Measurements from ENCODE around the gene EFHD1. TPM values are rescaled to one million over a fixed set of nuclear protein-coding genes. Genes with fewer than 3 reads are reported as not detected.
A peak's percentile ranks its signal among the peaks of the same experiment; 100 is the strongest.

Gene EFHD1
- total and polyA plus RNA-seq, 8 donors = 3.5 to 13.6 (median 5.0) TPM

- H3K9me3 ChIP-seq = no peaks in the 10 kb centered on the region
- H3K36me3 ChIP-seq = peaks cover 0 to 9% of the 10 kb centered on the region in 2 donors
- H3K27ac ChIP-seq = no peak overlapping the region
- no peak for ATAC-seq
- intact Hi-C loops (cut with DNase I) = no loop called here
- peaks cover 0 to 4% of the 10 kb centered on the region in 2 donors for H3K4me1 ChIP-seq
- H3K27me3 ChIP-seq = no peaks in the 10 kb centered on the region
- no peak for DNase-seq
- H3K4me3 ChIP-seq = no peak overlapping the region
- TF ChIP-seq, protein P1, sequence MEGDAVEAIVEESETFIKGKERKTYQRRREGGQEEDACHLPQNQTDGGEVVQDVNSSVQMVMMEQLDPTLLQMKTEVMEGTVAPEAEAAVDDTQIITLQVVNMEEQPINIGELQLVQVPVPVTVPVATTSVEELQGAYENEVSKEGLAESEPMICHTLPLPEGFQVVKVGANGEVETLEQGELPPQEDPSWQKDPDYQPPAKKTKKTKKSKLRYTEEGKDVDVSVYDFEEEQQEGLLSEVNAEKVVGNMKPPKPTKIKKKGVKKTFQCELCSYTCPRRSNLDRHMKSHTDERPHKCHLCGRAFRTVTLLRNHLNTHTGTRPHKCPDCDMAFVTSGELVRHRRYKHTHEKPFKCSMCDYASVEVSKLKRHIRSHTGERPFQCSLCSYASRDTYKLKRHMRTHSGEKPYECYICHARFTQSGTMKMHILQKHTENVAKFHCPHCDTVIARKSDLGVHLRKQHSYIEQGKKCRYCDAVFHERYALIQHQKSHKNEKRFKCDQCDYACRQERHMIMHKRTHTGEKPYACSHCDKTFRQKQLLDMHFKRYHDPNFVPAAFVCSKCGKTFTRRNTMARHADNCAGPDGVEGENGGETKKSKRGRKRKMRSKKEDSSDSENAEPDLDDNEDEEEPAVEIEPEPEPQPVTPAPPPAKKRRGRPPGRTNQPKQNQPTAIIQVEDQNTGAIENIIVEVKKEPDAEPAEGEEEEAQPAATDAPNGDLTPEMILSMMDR (IDR thresholded peaks at IDR 0.05) = no peak
These were observed 45.4 kb upstream of the EFHD1 start for GRCh38 chr2:232588031-232588430.

GRCh38 chr2:232588680-232589585 lies 44.5 kb upstream of the EFHD1 start:
- no peaks in the 10 kb centered on the region for H3K27me3 ChIP-seq
- H3K4me3 ChIP-seq = no peak overlapping the region
- no peaks in the 10 kb centered on the region for H3K9me3 ChIP-seq
- TF ChIP-seq, protein P1 (IDR thresholded peaks at IDR 0.05) = no peak
- DNase-seq (peak in 1 of 4 donors; percentile 61), ATAC-seq (peak; percentile 72)
- intact Hi-C loops (cut with DNase I) = no loop called here
- no peak overlapping the region for H3K27ac ChIP-seq
- peaks cover 0 to 4% of the 10 kb centered on the region in 2 donors for H3K4me1 ChIP-seq
- H3K36me3 ChIP-seq = peaks cover 0 to 6% of the 10 kb centered on the region in 2 donors

GRCh38 chr2:232592772-232593395 lies 40.5 kb upstream of the EFHD1 start:
- DNase-seq (no peak), ATAC-seq (peak; percentile 72)
- Histone ChIP-seq H3K27me3 (no peaks in the 10 kb centered on the region), H3K4me3 (no peak overlapping the region), H3K9me3 (no peaks in the 10 kb centered on the region), H3K27ac (no peak overlapping the region), H3K36me3 (no peaks in the 10 kb centered on the region), H3K4me1 (no peaks in the 10 kb centered on the region)
- TF ChIP-seq, protein P1 (IDR thresholded peaks at IDR 0.05) = no peak
- intact Hi-C loops (cut with DNase I) = no loop called here

DNA sequence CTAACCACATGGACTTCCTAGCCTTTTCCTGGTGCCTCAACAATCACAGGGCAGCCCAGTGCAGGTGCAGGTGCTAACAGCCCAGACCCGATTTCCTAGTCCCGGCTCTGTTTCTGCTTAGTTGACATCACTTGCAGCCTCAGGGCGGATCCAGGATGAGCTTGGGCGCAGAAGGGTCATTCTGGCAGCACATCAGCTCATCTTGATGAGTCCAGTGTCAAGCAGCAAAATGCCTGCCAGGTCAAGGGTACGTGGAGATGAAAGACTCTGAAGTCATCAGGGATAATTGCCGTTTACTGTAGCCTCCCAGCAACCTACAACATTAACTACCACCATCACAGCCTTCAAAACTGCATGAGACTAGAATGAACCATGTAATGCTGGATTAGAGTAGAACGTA lies 39.4 kb upstream of the EFHD1 start:
- Histone ChIP-seq H3K27me3 (no peaks in the 10 kb centered on the region), H3K4me1 (no peaks in the 10 kb centered on the region)

More for the DNA sequence above, 39.4 kb upstream of the EFHD1 start:
- ATAC-seq (no peak), DNase-seq (no peak)
- intact Hi-C loops (cut with DNase I) = no loop called here
- no peak overlapping the region for H3K27ac ChIP-seq
- TF ChIP-seq, protein P1 (IDR thresholded peaks at IDR 0.05) = no peak
- no peak overlapping the region for H3K4me3 ChIP-seq
- H3K36me3 ChIP-seq = no peaks in the 10 kb centered on the region
- H3K9me3 ChIP-seq = no peaks in the 10 kb centered on the region

Measured in left lung (tissue), 10 donors.